ENCODE measurements around the gene IRF7. TPM values are rescaled to one million over a fixed set of nuclear protein-coding genes. Genes with fewer than 3 reads are reported as not detected.

The IRF7 gene
- total and polyA plus RNA-seq, 2 experiments from 2014 or later, result 13.0 to 17.7 TPM

DNA sequence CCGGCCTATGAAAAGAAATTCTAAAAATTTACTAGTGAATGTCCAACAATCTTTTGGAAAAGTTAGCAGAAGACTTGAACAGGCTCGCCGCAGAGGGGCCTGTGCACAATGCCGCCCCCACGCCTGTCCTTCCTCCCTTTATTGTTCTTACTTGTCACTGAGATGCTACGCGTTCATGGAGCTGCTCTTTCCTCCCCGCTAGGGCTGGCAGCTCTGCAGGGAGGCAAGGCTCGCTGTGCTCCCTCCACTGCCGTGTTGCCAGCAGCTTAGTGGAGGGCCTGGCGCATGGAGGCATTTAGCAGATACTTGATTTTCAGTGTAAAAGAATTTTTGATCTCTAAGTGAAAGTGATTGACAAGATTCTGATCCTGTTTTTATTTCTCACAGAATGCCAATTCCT lies 24.8 kb downstream of the IRF7 start:
- no peaks in the 10 kb centered on the region for H3K9me3 ChIP-seq (ENCODE audit: low read depth)
- H3K36me3 ChIP-seq, result peaks cover 42% of the 10 kb centered on the region
- H3K4me3 ChIP-seq, result no peak overlapping the region
- no peaks in the 10 kb centered on the region for H3K4me1 ChIP-seq (ENCODE audit: low read depth)
- H3K27me3 ChIP-seq, result no peaks in the 10 kb centered on the region
- no peak for DNase-seq (ENCODE audit: low read depth in 1 of 2, low spot score in 1 of 2)
- no peak overlapping the region for H3K27ac ChIP-seq
- TF ChIP-seq, protein P1, sequence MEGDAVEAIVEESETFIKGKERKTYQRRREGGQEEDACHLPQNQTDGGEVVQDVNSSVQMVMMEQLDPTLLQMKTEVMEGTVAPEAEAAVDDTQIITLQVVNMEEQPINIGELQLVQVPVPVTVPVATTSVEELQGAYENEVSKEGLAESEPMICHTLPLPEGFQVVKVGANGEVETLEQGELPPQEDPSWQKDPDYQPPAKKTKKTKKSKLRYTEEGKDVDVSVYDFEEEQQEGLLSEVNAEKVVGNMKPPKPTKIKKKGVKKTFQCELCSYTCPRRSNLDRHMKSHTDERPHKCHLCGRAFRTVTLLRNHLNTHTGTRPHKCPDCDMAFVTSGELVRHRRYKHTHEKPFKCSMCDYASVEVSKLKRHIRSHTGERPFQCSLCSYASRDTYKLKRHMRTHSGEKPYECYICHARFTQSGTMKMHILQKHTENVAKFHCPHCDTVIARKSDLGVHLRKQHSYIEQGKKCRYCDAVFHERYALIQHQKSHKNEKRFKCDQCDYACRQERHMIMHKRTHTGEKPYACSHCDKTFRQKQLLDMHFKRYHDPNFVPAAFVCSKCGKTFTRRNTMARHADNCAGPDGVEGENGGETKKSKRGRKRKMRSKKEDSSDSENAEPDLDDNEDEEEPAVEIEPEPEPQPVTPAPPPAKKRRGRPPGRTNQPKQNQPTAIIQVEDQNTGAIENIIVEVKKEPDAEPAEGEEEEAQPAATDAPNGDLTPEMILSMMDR (IDR thresholded peaks at IDR 0.05; ENCODE audit: low read depth, low read length), result no peak

DNA sequence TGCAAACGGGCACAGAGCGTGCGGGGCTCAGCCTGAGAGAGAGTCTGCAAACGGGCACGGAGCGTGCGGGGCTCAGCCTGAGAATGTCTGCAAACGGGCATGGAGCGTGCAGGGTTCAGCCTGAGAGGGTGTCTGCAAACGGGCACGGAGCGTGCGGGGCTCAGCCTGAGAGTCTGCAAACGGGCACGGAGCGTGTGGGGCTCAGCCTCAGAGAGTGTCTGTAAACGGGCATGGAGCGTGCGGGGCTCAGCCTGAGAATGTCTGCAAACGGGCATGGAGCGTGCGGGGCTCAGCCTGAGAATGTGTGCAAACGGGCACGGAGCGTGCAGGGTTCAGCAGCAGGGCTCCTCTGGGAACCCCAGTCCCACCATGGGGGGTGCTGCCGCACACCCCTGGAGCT lies 26.0 kb downstream of the IRF7 start:
- H3K27me3 ChIP-seq, result no peaks in the 10 kb centered on the region
- DNase-seq (ENCODE audit: low read depth in 1 of 2, low spot score in 1 of 2), result no peak
- H3K9me3 ChIP-seq (ENCODE audit: low read depth), result no peaks in the 10 kb centered on the region
- H3K27ac ChIP-seq, result no peak overlapping the region
- TF ChIP-seq, protein P1 (IDR thresholded peaks at IDR 0.05; ENCODE audit: low read depth, low read length), result no peak
- H3K36me3 ChIP-seq, result peaks cover 37% of the 10 kb centered on the region
- H3K4me3 ChIP-seq, result no peak overlapping the region
- no peaks in the 10 kb centered on the region for H3K4me1 ChIP-seq (ENCODE audit: low read depth)

DNA sequence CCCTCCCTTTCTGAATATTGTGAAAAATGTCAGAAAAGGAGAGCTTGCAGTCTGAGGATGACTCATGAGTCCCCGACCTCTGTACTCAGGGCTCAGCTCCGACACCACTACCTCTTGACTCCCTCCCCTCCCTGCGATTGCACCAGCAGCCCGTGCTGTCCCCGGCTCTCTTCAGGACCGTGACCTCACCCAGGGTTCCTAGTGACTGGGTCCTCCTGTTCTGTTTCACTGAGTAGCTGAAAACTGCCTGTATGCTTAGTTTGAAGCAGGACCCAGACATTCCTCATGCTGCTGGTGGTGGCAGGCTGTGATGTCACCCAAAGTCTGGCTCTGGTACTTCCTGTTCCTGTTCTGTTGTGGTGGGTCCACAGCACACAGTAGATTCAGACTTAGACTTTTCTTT lies 27.8 kb downstream of the IRF7 start:
- H3K4me3 ChIP-seq, result no peak overlapping the region
- H3K27me3 ChIP-seq, result no peaks in the 10 kb centered on the region
- H3K9me3 ChIP-seq (ENCODE audit: low read depth), result no peaks in the 10 kb centered on the region
- TF ChIP-seq, protein P1 (IDR thresholded peaks at IDR 0.05; ENCODE audit: low read depth, low read length), result no peak
- H3K27ac ChIP-seq, result no peak overlapping the region
- peaks cover 34% of the 10 kb centered on the region for H3K36me3 ChIP-seq
- H3K4me1 ChIP-seq (ENCODE audit: low read depth), result no peaks in the 10 kb centered on the region
- peak in 1 of 2 donors; percentile 71 for DNase-seq (ENCODE audit: low read depth in 1 of 2, low spot score in 1 of 2)

DNA sequence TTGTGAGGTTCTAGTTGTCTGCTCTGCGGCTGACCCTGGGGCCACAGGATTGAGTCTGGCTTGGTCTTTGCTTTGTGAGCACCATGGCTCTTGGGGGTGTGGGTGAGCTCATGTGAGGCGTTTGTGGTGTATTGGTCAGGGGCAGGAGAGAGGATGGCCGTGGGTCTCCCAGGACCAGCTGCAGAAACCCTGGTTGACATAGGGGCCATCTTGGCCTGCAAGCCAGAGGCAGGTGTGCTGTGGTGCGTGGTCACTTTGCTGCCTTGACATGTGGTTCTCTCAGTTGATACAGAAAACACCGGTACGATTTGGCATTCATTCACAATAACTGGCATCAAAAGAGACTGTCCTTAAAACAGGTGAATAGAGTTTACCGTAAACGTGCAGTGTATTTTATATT lies 28.2 kb downstream of the IRF7 start:
- no peak for DNase-seq (ENCODE audit: low read depth in 1 of 2, low spot score in 1 of 2)
- Histone ChIP-seq H3K36me3 (peaks cover 29% of the 10 kb centered on the region), H3K27ac (no peak overlapping the region)

DNA sequence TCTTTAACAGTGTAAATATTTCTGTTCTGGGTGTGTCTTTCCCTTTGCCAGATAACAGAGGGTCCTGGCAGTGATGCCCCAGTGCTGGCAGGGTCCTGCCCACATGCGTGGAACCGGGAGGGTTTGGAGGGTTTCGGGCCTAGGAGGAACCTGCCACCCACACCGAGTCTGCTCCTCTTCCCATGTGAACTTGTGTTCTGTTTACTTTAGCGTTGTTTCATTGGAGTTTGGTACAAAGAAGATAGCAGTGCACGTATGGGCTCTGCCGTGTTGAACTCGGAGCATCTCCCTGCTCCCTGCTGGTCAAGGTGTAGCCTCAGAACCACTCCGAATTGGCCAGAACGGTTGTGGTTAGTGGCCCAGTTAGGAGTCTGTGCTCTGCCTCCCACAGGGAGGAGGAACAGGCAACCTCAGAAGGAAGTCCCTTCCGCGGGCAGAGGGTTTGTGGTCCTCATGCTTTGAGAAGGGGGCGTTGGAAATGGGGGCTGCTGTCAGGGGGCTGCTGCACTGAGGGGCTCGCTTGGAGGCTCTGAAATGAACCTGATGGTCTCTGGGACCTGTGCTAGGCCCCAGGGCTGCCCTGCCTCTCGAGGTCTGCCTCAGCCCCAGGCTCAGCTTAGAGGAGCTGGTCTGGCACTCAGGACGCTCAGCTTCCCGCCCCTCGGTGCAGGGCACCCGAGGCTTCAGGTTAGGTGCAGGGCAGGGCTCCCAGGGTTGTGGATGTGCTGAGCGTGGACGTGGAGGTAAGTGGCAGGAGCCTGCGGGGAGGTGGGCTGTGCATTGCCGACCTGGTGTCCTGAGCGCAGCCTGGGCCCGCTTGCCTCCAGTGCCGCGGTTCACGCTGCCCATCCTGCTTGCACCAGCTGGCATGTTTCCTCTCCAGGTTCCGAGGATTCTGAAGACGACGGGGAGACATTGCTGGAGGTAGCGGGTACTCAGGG lies 29.1 kb downstream of the IRF7 start:
- H3K36me3 ChIP-seq, result peaks cover 25% of the 10 kb centered on the region
- no peak for DNase-seq (ENCODE audit: low read depth in 1 of 2, low spot score in 1 of 2)

More for the DNA sequence above, 28.2 kb downstream of the IRF7 start:
- Histone ChIP-seq H3K4me1 (ENCODE audit: low read depth) (no peaks in the 10 kb centered on the region), H3K4me3 (no peak overlapping the region), H3K27me3 (no peaks in the 10 kb centered on the region), H3K9me3 (ENCODE audit: low read depth) (no peaks in the 10 kb centered on the region)
- TF ChIP-seq, protein P1 (IDR thresholded peaks at IDR 0.05; ENCODE audit: low read depth, low read length), result no peak

More for the DNA sequence above, 29.1 kb downstream of the IRF7 start:
- TF ChIP-seq, protein P1 (IDR thresholded peaks at IDR 0.05; ENCODE audit: low read depth, low read length), result no peak
- H3K9me3 ChIP-seq (ENCODE audit: low read depth), result no peaks in the 10 kb centered on the region
- H3K27me3 ChIP-seq, result no peaks in the 10 kb centered on the region
- H3K4me3 ChIP-seq, result no peak overlapping the region
- no peak overlapping the region for H3K27ac ChIP-seq
- no peaks in the 10 kb centered on the region for H3K4me1 ChIP-seq (ENCODE audit: low read depth)

Measured in cardiac muscle cell (in vitro differentiated cells and primary cell).